Karpas-422 (cell line): Measurements from ENCODE around the gene HOXD11. TPM values are rescaled to one million over a fixed set of nuclear protein-coding genes. Genes with fewer than 3 reads are reported as not detected.

Experiments
- DNase-seq: peaks from one replicate; pipeline ENCODE4 v3.0.0-alpha.2; 2015
- H2AFZ ChIP-seq: fragments of 200-600 bp; sonication (generic); 2 replicates; pipeline ENCODE4 v1.6.1; 2014; ENCODE audit warnings: antibody characterized with exemption, low read length, mixed read lengths
- H3K27ac ChIP-seq: fragments of 200-600 bp; sonication (generic); 2 replicates; pipeline ENCODE4 v1.5.1; 2014; ENCODE audit warnings: mild to moderate bottlenecking, low read length, moderate library complexity
- H3K27me3 ChIP-seq: fragments of 200-600 bp; sonication (generic); 2 replicates; pipeline ENCODE4 v1.6.1; 2014; ENCODE audit warnings: low read length, mixed read lengths
- H3K36me3 ChIP-seq: fragments of 200-600 bp; sonication (generic); 2 replicates; pipeline ENCODE4 v1.6.1; 2014; ENCODE audit warnings: low read length, mixed read lengths; ENCODE audit not compliant: insufficient read depth
- H3K4me1 ChIP-seq: fragments of 200-600 bp; sonication (generic); 2 replicates; pipeline ENCODE4 v1.6.1; 2014; ENCODE audit warnings: mild to moderate bottlenecking, low read length, mixed read lengths
- H3K4me2 ChIP-seq: fragments of 200-600 bp; sonication (generic); 2 replicates; pipeline ENCODE4 v1.6.1; 2014; ENCODE audit warnings: low read length, low read depth, mild to moderate bottlenecking; ENCODE audit not compliant: poor library complexity, severe bottlenecking
- H3K4me3 ChIP-seq: fragments of 200-600 bp; sonication (generic); 2 replicates; pipeline ENCODE4 v1.5.1; 2014; ENCODE audit warnings: mild to moderate bottlenecking, antibody characterized with exemption, low read length, mixed read lengths
- H3K79me2 ChIP-seq: fragments of 200-600 bp; sonication (generic); 2 replicates; pipeline ENCODE4 v1.6.1; 2014; ENCODE audit warnings: mild to moderate bottlenecking, low read length, mixed read lengths
- H3K9ac ChIP-seq: fragments of 200-600 bp; sonication (generic); 2 replicates; pipeline ENCODE4 v1.6.0; 2014; ENCODE audit warnings: low read length
- H3K9me2 ChIP-seq: fragments of 200-600 bp; sonication (generic), shearing (Covaris generic); replicated peaks from 2 replicates; pipeline ENCODE4 v1.6.0; 2014; ENCODE audit warnings: mild to moderate bottlenecking, low read length, moderate library complexity; ENCODE audit not compliant: insufficient read depth
- H3K9me3 ChIP-seq: fragments of 300-700, 200-600 bp; sonication (generic); 2 replicates; pipeline ENCODE4 v1.6.1; 2014; ENCODE audit warnings: low read length, mixed read lengths
- H4K20me1 ChIP-seq: fragments of 200-600 bp; sonication (generic); 2 replicates; pipeline ENCODE4 v1.6.1; 2014; ENCODE audit warnings: mild to moderate bottlenecking, antibody characterized with exemption, low read length, low read depth; ENCODE audit not compliant: insufficient read depth
- total RNA-seq: library from RNA; depleted of rRNA; stranded (reverse); fragments of >200 nt; shearing (Covaris generic); gene quantifications from 2 replicates; pipeline ENCODE4 v1.2.3, GENCODE V29; 2014; ENCODE audit warnings: low replicate concordance

HOXD11 gene
- total RNA-seq, 1 experiment from 2014 or later: not detected

GRCh38 chr2:176072951-176073904, 33.9 kb upstream of the HOXD11 start:
- Histone ChIP-seq H2AFZ (no peak overlapping the region), H3K9ac (no peak overlapping the region), H4K20me1 (no peaks in the 10 kb centered on the region), H3K27me3 (no peaks in the 10 kb centered on the region), H3K27ac (no peak overlapping the region), H3K36me3 (no peaks in the 10 kb centered on the region), H3K9me3 (no peaks in the 10 kb centered on the region), H3K4me2 (no peak overlapping the region), H3K4me1 (peaks cover 7% of the 10 kb centered on the region), H3K4me3 (no peak overlapping the region), H3K79me2 (no peaks in the 10 kb centered on the region), H3K9me2 (no peaks in the 10 kb centered on the region)
- DNase-seq: no peak

GRCh38 chr2:176074919-176075425, 32.1 kb upstream of the HOXD11 start:
- Histone ChIP-seq H3K36me3 (no peaks in the 10 kb centered on the region), H3K9ac (no peak overlapping the region), H3K4me1 (no peaks in the 10 kb centered on the region), H3K27me3 (no peaks in the 10 kb centered on the region), H2AFZ (no peak overlapping the region), H3K27ac (no peak overlapping the region), H3K4me2 (no peak overlapping the region), H3K9me2 (no peaks in the 10 kb centered on the region), H3K9me3 (no peaks in the 10 kb centered on the region), H4K20me1 (no peaks in the 10 kb centered on the region), H3K79me2 (no peaks in the 10 kb centered on the region), H3K4me3 (no peak overlapping the region)
- DNase-seq: no peak

- Histone ChIP-seq H2AFZ (no peak overlapping the region), H3K9me3 (no peaks in the 10 kb centered on the region), H3K9ac (no peak overlapping the region), H3K79me2 (no peaks in the 10 kb centered on the region), H3K36me3 (no peaks in the 10 kb centered on the region), H3K4me2 (no peak overlapping the region), H3K4me3 (no peak overlapping the region), H3K27me3 (no peaks in the 10 kb centered on the region), H4K20me1 (no peaks in the 10 kb centered on the region), H3K9me2 (no peaks in the 10 kb centered on the region), H3K27ac (no peak overlapping the region), H3K4me1 (no peaks in the 10 kb centered on the region)
- no peak for DNase-seq
Observed at GRCh38 chr2:176075481-176075880, 31.6 kb upstream of the HOXD11 start.

- no peak for DNase-seq
- no peak overlapping the region for H2AFZ ChIP-seq
- no peaks in the 10 kb centered on the region for H3K27me3 ChIP-seq
Observed at GRCh38 chr2:176076063-176076462, 31.0 kb upstream of the HOXD11 start.

GRCh38 chr2:176076796-176077195, 30.3 kb upstream of the HOXD11 start:
- no peaks in the 10 kb centered on the region for H3K27me3 ChIP-seq

More at GRCh38 chr2:176076063-176076462, 31.0 kb upstream of the HOXD11 start:
- Histone ChIP-seq H4K20me1 (no peaks in the 10 kb centered on the region), H3K79me2 (no peaks in the 10 kb centered on the region), H3K36me3 (no peaks in the 10 kb centered on the region), H3K27ac (no peak overlapping the region), H3K4me3 (no peak overlapping the region), H3K4me2 (no peak overlapping the region), H3K4me1 (no peaks in the 10 kb centered on the region), H3K9me2 (no peaks in the 10 kb centered on the region), H3K9me3 (no peaks in the 10 kb centered on the region), H3K9ac (no peak overlapping the region)

GRCh38 chr2:176078541-176079284, 28.4 kb upstream of the HOXD11 start:
- H2AFZ ChIP-seq: no peak overlapping the region
- DNase-seq: no peak

More at GRCh38 chr2:176076796-176077195, 30.3 kb upstream of the HOXD11 start:
- DNase-seq: no peak
- H3K4me1 ChIP-seq: no peaks in the 10 kb centered on the region
- H3K4me2 ChIP-seq: no peak overlapping the region
- no peak overlapping the region for H2AFZ ChIP-seq
- H3K9ac ChIP-seq: no peak overlapping the region
- no peaks in the 10 kb centered on the region for H3K36me3 ChIP-seq
- H3K9me2 ChIP-seq: no peaks in the 10 kb centered on the region
- H3K4me3 ChIP-seq: no peak overlapping the region
- no peaks in the 10 kb centered on the region for H3K9me3 ChIP-seq
- no peaks in the 10 kb centered on the region for H3K79me2 ChIP-seq
- H3K27ac ChIP-seq: no peak overlapping the region
- no peaks in the 10 kb centered on the region for H4K20me1 ChIP-seq

GRCh38 chr2:176079285-176079830, 27.7 kb upstream of the HOXD11 start:
- no peaks in the 10 kb centered on the region for H3K27me3 ChIP-seq
- no peak for DNase-seq
- H3K4me1 ChIP-seq: no peaks in the 10 kb centered on the region
- H4K20me1 ChIP-seq: no peaks in the 10 kb centered on the region
- H3K9me3 ChIP-seq: no peaks in the 10 kb centered on the region
- no peak overlapping the region for H2AFZ ChIP-seq
- H3K4me2 ChIP-seq: no peak overlapping the region
- no peak overlapping the region for H3K4me3 ChIP-seq
- H3K27ac ChIP-seq: no peak overlapping the region
- no peak overlapping the region for H3K9ac ChIP-seq
- H3K9me2 ChIP-seq: no peaks in the 10 kb centered on the region
- H3K36me3 ChIP-seq: no peaks in the 10 kb centered on the region
- no peaks in the 10 kb centered on the region for H3K79me2 ChIP-seq

More at GRCh38 chr2:176078541-176079284, 28.4 kb upstream of the HOXD11 start:
- Histone ChIP-seq H3K27me3 (no peaks in the 10 kb centered on the region), H3K9ac (no peak overlapping the region), H3K27ac (no peak overlapping the region), H3K4me3 (no peak overlapping the region), H3K4me1 (no peaks in the 10 kb centered on the region), H3K9me3 (no peaks in the 10 kb centered on the region), H3K79me2 (no peaks in the 10 kb centered on the region), H4K20me1 (no peaks in the 10 kb centered on the region), H3K9me2 (no peaks in the 10 kb centered on the region), H3K4me2 (no peak overlapping the region), H3K36me3 (no peaks in the 10 kb centered on the region)
